H9 (cell line): Measurements from ENCODE around the gene SHOC1. TPM values are rescaled to one million over a fixed set of nuclear protein-coding genes. Genes with fewer than 3 reads are reported as not detected.

Experiments
- DNase-seq: peaks from one replicate; pipeline ENCODE4 v3.0.0-alpha.2; 2017
- H2AFZ ChIP-seq: one replicate; pipeline ENCODE4 v1.6.1; 2013; ENCODE audit warnings: mild to moderate bottlenecking, low read length, control low read depth, moderate library complexity
- H2AK5ac ChIP-seq: 2 replicates; pipeline ENCODE4 v1.6.1; 2013; ENCODE audit warnings: low read length, control low read depth, mixed read lengths; ENCODE audit not compliant: insufficient read length
- H2BK120ac ChIP-seq: one replicate; pipeline ENCODE4 v1.6.1; 2013; ENCODE audit warnings: low read depth, mild to moderate bottlenecking, low read length, control low read depth, inconsistent platforms; ENCODE audit not compliant: poor library complexity, severe bottlenecking
- H2BK12ac ChIP-seq: 2 replicates; pipeline ENCODE4 v1.6.1; 2013; ENCODE audit warnings: low read length, control low read depth, mixed read lengths, low read depth; ENCODE audit not compliant: insufficient read length
- H2BK15ac ChIP-seq: 2 replicates; pipeline ENCODE4 v1.6.1; 2013; ENCODE audit warnings: low read depth, low read length, control low read depth
- H2BK20ac ChIP-seq: one replicate; pipeline ENCODE4 v1.6.1; 2013; ENCODE audit warnings: low read depth, mild to moderate bottlenecking, low read length, control low read depth, inconsistent platforms; ENCODE audit not compliant: poor library complexity, severe bottlenecking
- H2BK5ac ChIP-seq: 2 replicates; pipeline ENCODE4 v1.6.1; 2013; ENCODE audit warnings: low read length, control low read depth, mixed read lengths; ENCODE audit not compliant: insufficient read length
- H3K14ac ChIP-seq: 2 replicates; pipeline ENCODE4 v1.6.1; 2013; ENCODE audit warnings: low read length, control low read depth; ENCODE audit not compliant: insufficient read depth
- H3K18ac ChIP-seq: 2 replicates; pipeline ENCODE4 v1.6.1; 2013; ENCODE audit warnings: low read depth, mild to moderate bottlenecking, mixed read lengths, low read length, control low read depth; ENCODE audit not compliant: insufficient read length
- H3K23ac ChIP-seq: 2 replicates; pipeline ENCODE4 v1.6.1; 2013; ENCODE audit warnings: low read length, control low read depth, mixed read lengths, low read depth; ENCODE audit not compliant: insufficient read length
- H3K23me2 ChIP-seq: 2 replicates; pipeline ENCODE4 v1.6.1; 2013; ENCODE audit warnings: low read depth, mild to moderate bottlenecking, mixed read lengths, low read length, control low read depth; ENCODE audit not compliant: insufficient read length, poor library complexity, severe bottlenecking
- H3K27ac ChIP-seq: 2 replicates; pipeline ENCODE4 v1.5.1; 2013; ENCODE audit warnings: low read length, control low read depth, mixed read lengths, low read depth; ENCODE audit not compliant: insufficient read length
- H3K27me3 ChIP-seq: 2 replicates; pipeline ENCODE4 v1.6.1; 2013; ENCODE audit warnings: low read length, control low read depth, inconsistent platforms; ENCODE audit not compliant: insufficient read depth
- H3K4ac ChIP-seq: 2 replicates; pipeline ENCODE4 v1.6.1; 2013; ENCODE audit warnings: low read depth, mild to moderate bottlenecking, control low read depth, inconsistent platforms, low read length, moderate library complexity
- H3K4me1 ChIP-seq: 2 replicates; pipeline ENCODE4 v1.6.1; 2013; ENCODE audit warnings: low read length, control low read depth, inconsistent platforms; ENCODE audit not compliant: insufficient read depth
- H3K4me2 ChIP-seq: 2 replicates; pipeline ENCODE4 v1.6.1; 2013; ENCODE audit warnings: low read length, control low read depth, mixed read lengths; ENCODE audit not compliant: insufficient read length, insufficient read depth
- H3K56ac ChIP-seq: 2 replicates; pipeline ENCODE4 v1.6.1; 2013; ENCODE audit warnings: low read depth, mild to moderate bottlenecking, mixed read lengths, low read length, control low read depth; ENCODE audit not compliant: insufficient read length
- H3K79me1 ChIP-seq: 2 replicates; pipeline ENCODE4 v1.6.1; 2013; ENCODE audit warnings: low read depth, mild to moderate bottlenecking, moderate library complexity, low read length, control low read depth, inconsistent platforms; ENCODE audit not compliant: insufficient read depth, poor library complexity, severe bottlenecking
- H3K79me2 ChIP-seq: 2 replicates; pipeline ENCODE4 v1.6.1; 2013; ENCODE audit warnings: low read length, control low read depth, inconsistent platforms; ENCODE audit not compliant: insufficient read depth
- H3K9ac ChIP-seq: 2 replicates; pipeline ENCODE4 v1.6.1; 2013; ENCODE audit warnings: low read length, control low read depth, mixed read lengths; ENCODE audit not compliant: insufficient read length; ENCODE audit errors: extremely low read depth
- H3K9me3 ChIP-seq: one replicate; pipeline ENCODE4 v1.6.1; 2013; ENCODE audit warnings: low read depth, low read length, inconsistent platforms; ENCODE audit not compliant: control insufficient read depth
- H3T11ph ChIP-seq: one replicate; pipeline ENCODE4 v1.6.1; 2013; ENCODE audit warnings: mild to moderate bottlenecking, low read length, control low read depth, inconsistent platforms
- H4K20me1 ChIP-seq: one replicate; pipeline ENCODE4 v1.6.1; 2013; ENCODE audit not compliant: control insufficient read depth, insufficient read length, insufficient read depth
- H4K5ac ChIP-seq: 2 replicates; pipeline ENCODE4 v1.6.1; 2013; ENCODE audit warnings: low read depth, mild to moderate bottlenecking, mixed read lengths, low read length, control low read depth; ENCODE audit not compliant: insufficient read length
- H4K8ac ChIP-seq: replicated peaks from 2 replicates; pipeline ENCODE4 v1.6.1; 2013; ENCODE audit warnings: low read length, control low read depth, mixed read lengths, low read depth; ENCODE audit not compliant: insufficient read length
- H4K91ac ChIP-seq: 2 replicates; pipeline ENCODE4 v1.6.1; 2013; ENCODE audit warnings: low read depth, mild to moderate bottlenecking, moderate library complexity, mixed read lengths, low read length, control low read depth; ENCODE audit not compliant: insufficient read length
- H3K27ac Mint-ChIP-seq, 3 experiments: 2 replicates in 2 of 3; 3 replicates in 1 of 3; pipeline ENCODE4 v1.8.0; 2020 to 2021; ENCODE audit warnings: mixed read lengths in 3 of 3, mild to moderate bottlenecking in 1 of 3, moderate library complexity in 1 of 3
- H3K27me3 Mint-ChIP-seq: 2 replicates; pipeline ENCODE4 v1.8.0; 2021; ENCODE audit warnings: low read depth, mild to moderate bottlenecking, moderate library complexity, mixed read lengths
- H3K36me3 Mint-ChIP-seq, 3 experiments: 2 replicates in 2 of 3; 3 replicates in 1 of 3; pipeline ENCODE4 v1.8.0; 2020 to 2021; ENCODE audit warnings: low read depth in 3 of 3, mixed read lengths in 3 of 3; ENCODE audit not compliant: insufficient read depth in 1 of 3
- H3K4me1 Mint-ChIP-seq, 2 experiments: 2 replicates each; pipeline ENCODE4 v1.8.0; 2020; ENCODE audit warnings: mixed read lengths in 2 of 2
- H3K4me3 Mint-ChIP-seq, 2 experiments: 2 replicates in 1 of 2; 3 replicates in 1 of 2; pipeline ENCODE4 v1.8.0; 2020 to 2021; ENCODE audit warnings: mild to moderate bottlenecking in 2 of 2, mixed read lengths in 2 of 2, moderate library complexity in 1 of 2
- H3K9me3 Mint-ChIP-seq, 2 experiments: 2 replicates in 1 of 2; 3 replicates in 1 of 2; pipeline ENCODE4 v1.8.0; 2020; ENCODE audit warnings: mild to moderate bottlenecking in 2 of 2, mixed read lengths in 2 of 2, moderate library complexity in 1 of 2
- WGBS: extraction: QIAGEN DNeasy Blood & Tissue Kit; methylation state at CpG from one replicate; pipeline ENCODE4 v1.1.7; 2013; ENCODE audit warnings: missing lambda C conversion rate, low lambda C conversion rate, mixed read lengths; ENCODE audit not compliant: insufficient read length; ENCODE audit errors: extremely low coverage; 5-methylcytosine and 5-hydroxymethylcytosine counted together
- total RNA-seq: library from RNA; stranded (reverse); gene quantifications from 2 replicates; pipeline ENCODE4 v1.2.1, GENCODE V29; 2021
- TF ChIP-seq, protein P1 (sequence below): fragments of 200-600 bp; sonication (generic); conservative IDR thresholded peaks from 3 replicates; pipeline ENCODE4 v1.8.0; 2021; ENCODE audit warnings: antibody characterized with exemption, mild to moderate bottlenecking

SHOC1 gene
- total RNA-seq, 1 experiment from 2014 or later, result not detected

DNA sequence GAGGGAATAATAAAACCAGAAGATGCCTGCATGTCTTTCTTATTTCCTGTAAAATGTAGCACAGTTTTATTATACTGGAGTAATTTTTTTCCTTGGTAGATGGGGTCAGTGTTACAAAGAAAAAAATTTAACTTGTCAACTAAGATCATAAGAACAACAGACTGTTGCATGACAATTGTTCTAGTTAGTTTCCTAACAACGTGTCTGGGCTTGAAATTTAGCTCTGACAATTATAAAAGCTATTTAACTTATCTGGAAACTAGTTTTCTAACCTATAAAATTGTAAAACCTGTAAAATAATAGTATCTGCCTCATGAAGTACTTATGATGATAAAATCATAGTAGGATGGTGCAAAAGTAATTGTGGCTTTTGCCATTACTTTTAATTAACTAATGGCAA lies 4.9 kb downstream of the SHOC1 start:
- Histone ChIP-seq H3K79me2 (no peaks in the 10 kb centered on the region), H3K4ac (no peak overlapping the region), H2BK15ac (no peak overlapping the region), H2BK20ac (no peak overlapping the region), H3K27me3 (no peaks in the 10 kb centered on the region), H3K23ac (no peak overlapping the region), H2BK12ac (no peak overlapping the region), H4K91ac (no peak overlapping the region), H3K9me3 (no peaks in the 10 kb centered on the region), H4K8ac (no peak overlapping the region), H3K27ac (no peak overlapping the region), H2BK120ac (no peak overlapping the region), H2AK5ac (no peak overlapping the region), H3K9ac (no peak overlapping the region), H4K5ac (no peak overlapping the region), H3K4me1 (no peaks in the 10 kb centered on the region), H3T11ph (no peak overlapping the region), H2BK5ac (no peak overlapping the region), H3K4me2 (no peak overlapping the region), H4K20me1 (no peaks in the 10 kb centered on the region), H2AFZ (no peak overlapping the region), H3K56ac (no peak overlapping the region), H3K79me1 (no peaks in the 10 kb centered on the region), H3K23me2 (no peaks in the 10 kb centered on the region), H3K18ac (no peak overlapping the region), H3K14ac (no peak overlapping the region)
- H3K27ac Mint-ChIP-seq, result no peak overlapping the region
- H3K4me1 Mint-ChIP-seq, result 0 out of 4 replicates have a peak, but pooled peaks cover 0 to 2% of the 10 kb centered on the region in 2 experiments
- no peak overlapping the region for H3K4me3 Mint-ChIP-seq
- TF ChIP-seq, protein P1, sequence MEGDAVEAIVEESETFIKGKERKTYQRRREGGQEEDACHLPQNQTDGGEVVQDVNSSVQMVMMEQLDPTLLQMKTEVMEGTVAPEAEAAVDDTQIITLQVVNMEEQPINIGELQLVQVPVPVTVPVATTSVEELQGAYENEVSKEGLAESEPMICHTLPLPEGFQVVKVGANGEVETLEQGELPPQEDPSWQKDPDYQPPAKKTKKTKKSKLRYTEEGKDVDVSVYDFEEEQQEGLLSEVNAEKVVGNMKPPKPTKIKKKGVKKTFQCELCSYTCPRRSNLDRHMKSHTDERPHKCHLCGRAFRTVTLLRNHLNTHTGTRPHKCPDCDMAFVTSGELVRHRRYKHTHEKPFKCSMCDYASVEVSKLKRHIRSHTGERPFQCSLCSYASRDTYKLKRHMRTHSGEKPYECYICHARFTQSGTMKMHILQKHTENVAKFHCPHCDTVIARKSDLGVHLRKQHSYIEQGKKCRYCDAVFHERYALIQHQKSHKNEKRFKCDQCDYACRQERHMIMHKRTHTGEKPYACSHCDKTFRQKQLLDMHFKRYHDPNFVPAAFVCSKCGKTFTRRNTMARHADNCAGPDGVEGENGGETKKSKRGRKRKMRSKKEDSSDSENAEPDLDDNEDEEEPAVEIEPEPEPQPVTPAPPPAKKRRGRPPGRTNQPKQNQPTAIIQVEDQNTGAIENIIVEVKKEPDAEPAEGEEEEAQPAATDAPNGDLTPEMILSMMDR, result no peak
- no CpG with 5 or more reads among the region's 1 CpG for WGBS
- no peaks in the 10 kb centered on the region; the same call in 1 of the 2 replicates for H3K27me3 Mint-ChIP-seq
- peaks cover 0 to 11% (median 0%) of the 10 kb centered on the region in 3 experiments; a peak in 2 of 7 replicates for H3K36me3 Mint-ChIP-seq
- no peak for DNase-seq
- H3K9me3 Mint-ChIP-seq, result peaks cover 2 to 3% of the 10 kb centered on the region in 2 experiments; a peak in 2 of 5 replicates
